Measurements from ENCODE around the gene XBP1.
"Not testable (repeated sequence)": the region's sequence is repeated elsewhere in the genome, so short reads cannot be mapped to it uniquely, and the experiment has no call there.

The XBP1 gene

GRCh38 chr22:28766628-28767027 lies 33.7 kb downstream of the XBP1 start:
- H3K4me3 ChIP-seq (ENCODE audit: low read length) = no peak overlapping the region
- no peak for DNase-seq (ENCODE audit: low read depth)
- no peak for TF ChIP-seq CTCF (IDR thresholded peaks at IDR 0.05; ENCODE audit: insufficient read depth, low read depth, low read length, missing control alignments)

- H3K4me3 ChIP-seq (ENCODE audit: low read length) = not testable (repeated sequence)
Measured at GRCh38 chr22:28762000-28762399, 38.4 kb downstream of the XBP1 start.

GRCh38 chr22:28761449-28761755 lies 39.0 kb downstream of the XBP1 start:
- TF ChIP-seq CTCF (IDR thresholded peaks at IDR 0.05; ENCODE audit: insufficient read depth, low read depth, low read length, missing control alignments) = no peak
- H3K4me3 ChIP-seq (ENCODE audit: low read length) = no peak overlapping the region
- no peak for DNase-seq (ENCODE audit: low read depth)

More at GRCh38 chr22:28762000-28762399, 38.4 kb downstream of the XBP1 start:
- DNase-seq (ENCODE audit: low read depth) = not testable (repeated sequence)

- H3K4me3 ChIP-seq (ENCODE audit: low read length) = no peak overlapping the region
- DNase-seq (ENCODE audit: low read depth) = peak; percentile 40
- no peak for TF ChIP-seq CTCF (IDR thresholded peaks at IDR 0.05; ENCODE audit: insufficient read depth, low read depth, low read length, missing control alignments)
Measured at GRCh38 chr22:28759861-28760560, 40.4 kb downstream of the XBP1 start.

GRCh38 chr22:28754512-28754911 lies 45.9 kb downstream of the XBP1 start:
- not testable (repeated sequence) for DNase-seq (ENCODE audit: low read depth); H3K4me3 ChIP-seq (ENCODE audit: low read length)

GRCh38 chr22:28750471-28750881 lies 49.9 kb downstream of the XBP1 start:
- no peak overlapping the region for H3K4me3 ChIP-seq (ENCODE audit: low read length)
- TF ChIP-seq CTCF (IDR thresholded peaks at IDR 0.05; ENCODE audit: insufficient read depth, low read depth, low read length, missing control alignments) = no peak
- peak; percentile 24 for DNase-seq (ENCODE audit: low read depth)

Data from epithelial cell of esophagus (primary cell).